Measurements from ENCODE around the gene TNFAIP3.
"Not testable (repeated sequence)": the region's sequence is repeated elsewhere in the genome, so short reads cannot be mapped to it uniquely, and the experiment has no call there.

TNFAIP3 gene

DNA sequence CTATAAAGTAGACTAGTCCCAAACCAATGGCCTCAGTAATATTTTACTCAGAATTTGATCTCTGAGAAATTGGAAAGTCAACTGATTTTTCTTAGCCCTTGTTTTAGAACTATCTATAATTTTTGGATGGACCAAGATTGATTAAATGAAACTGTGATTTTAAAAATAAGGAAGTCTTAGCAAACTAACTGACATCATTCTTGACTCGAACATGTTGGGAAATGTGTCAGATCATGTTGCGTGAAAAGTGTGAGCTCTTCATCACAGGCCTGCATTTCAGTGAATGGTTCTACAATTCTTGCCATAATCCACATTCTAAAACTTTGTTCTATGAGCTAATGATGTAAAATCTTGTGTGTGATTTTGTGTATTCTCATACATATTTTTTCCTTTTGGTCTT, 11.0 kb downstream of the TNFAIP3 start:
- no peak for DNase-seq (ENCODE audit: low read depth in 2 of 2)

DNA sequence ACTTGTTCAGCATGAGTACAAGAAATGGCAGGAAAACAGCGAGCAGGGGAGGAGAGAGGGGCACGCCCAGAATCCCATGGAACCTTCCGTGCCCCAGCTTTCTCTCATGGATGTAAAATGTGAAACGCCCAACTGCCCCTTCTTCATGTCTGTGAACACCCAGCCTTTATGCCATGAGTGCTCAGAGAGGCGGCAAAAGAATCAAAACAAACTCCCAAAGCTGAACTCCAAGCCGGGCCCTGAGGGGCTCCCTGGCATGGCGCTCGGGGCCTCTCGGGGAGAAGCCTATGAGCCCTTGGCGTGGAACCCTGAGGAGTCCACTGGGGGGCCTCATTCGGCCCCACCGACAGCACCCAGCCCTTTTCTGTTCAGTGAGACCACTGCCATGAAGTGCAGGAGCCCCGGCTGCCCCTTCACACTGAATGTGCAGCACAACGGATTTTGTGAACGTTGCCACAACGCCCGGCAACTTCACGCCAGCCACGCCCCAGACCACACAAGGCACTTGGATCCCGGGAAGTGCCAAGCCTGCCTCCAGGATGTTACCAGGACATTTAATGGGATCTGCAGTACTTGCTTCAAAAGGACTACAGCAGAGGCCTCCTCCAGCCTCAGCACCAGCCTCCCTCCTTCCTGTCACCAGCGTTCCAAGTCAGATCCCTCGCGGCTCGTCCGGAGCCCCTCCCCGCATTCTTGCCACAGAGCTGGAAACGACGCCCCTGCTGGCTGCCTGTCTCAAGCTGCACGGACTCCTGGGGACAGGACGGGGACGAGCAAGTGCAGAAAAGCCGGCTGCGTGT, 11.6 kb downstream of the TNFAIP3 start:
- no peak for DNase-seq (ENCODE audit: low read depth in 2 of 2)

GRCh38 chr6:137879299-137879698, 12.2 kb downstream of the TNFAIP3 start:
- no peak for DNase-seq (ENCODE audit: low read depth in 2 of 2)

DNA sequence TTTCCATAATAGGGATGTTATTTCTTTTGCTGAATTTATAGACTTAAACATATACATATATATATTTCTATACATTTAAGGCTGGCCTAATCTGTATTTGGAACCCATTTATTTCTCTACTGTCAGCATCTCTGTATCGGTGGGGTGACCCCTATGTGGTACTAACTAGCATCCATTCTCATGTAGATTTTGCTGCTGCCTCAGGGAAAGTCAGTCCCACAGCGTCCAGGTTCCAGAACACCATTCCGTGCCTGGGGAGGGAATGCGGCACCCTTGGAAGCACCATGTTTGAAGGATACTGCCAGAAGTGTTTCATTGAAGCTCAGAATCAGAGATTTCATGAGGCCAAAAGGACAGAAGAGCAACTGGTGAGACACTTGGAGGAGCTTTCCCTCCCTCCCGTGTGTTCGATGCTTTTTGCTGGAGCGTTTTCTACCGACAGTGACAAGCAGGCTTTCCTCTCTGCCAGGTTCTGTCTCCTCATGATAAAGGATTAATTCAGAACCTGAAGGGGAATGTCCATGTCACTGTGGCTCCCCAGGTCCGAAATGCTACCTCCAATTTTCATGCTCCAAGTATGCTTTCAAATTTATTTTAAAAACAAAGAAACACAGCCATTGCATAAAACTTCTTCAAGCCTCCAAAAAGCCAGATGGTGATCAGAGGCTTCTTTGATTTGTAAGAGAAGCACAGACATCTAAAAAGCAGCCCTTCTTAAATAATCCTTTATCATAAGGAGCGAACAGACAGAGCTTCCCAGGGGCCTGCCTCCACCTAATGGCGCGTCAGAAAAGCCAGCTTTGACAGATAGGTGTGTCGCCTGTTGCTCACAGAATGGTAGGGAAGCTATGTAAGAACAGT, 13.1 kb downstream of the TNFAIP3 start:
- DNase-seq (ENCODE audit: low read depth in 2 of 2) = no peak

DNA sequence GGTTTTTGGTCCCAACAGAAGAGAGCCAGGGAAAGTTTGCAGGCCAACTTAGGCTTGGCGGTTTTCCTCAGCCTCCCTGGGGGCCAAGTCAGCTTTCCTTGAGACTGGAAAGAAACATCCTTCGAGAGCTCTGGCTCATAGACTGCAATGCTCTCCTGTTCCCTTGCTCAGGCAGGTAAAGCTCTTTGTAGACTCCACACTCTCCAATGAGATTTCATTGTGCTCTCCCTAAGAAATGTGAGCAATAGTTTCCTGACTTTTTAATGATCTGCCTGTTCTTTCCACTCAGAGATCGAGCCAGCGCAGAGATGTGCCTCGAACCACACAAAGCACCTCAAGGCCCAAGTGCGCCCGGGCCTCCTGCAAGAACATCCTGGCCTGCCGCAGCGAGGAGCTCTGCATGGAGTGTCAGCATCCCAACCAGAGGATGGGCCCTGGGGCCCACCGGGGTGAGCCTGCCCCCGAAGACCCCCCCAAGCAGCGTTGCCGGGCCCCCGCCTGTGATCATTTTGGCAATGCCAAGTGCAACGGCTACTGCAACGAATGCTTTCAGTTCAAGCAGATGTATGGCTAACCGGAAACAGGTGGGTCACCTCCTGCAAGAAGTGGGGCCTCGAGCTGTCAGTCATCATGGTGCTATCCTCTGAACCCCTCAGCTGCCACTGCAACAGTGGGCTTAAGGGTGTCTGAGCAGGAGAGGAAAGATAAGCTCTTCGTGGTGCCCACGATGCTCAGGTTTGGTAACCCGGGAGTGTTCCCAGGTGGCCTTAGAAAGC, 13.9 kb downstream of the TNFAIP3 start:
- DNase-seq (ENCODE audit: low read depth in 2 of 2) = no peak

GRCh38 chr6:137881522-137881886, 14.4 kb downstream of the TNFAIP3 start:
- no peak for DNase-seq (ENCODE audit: low read depth in 2 of 2)

DNA sequence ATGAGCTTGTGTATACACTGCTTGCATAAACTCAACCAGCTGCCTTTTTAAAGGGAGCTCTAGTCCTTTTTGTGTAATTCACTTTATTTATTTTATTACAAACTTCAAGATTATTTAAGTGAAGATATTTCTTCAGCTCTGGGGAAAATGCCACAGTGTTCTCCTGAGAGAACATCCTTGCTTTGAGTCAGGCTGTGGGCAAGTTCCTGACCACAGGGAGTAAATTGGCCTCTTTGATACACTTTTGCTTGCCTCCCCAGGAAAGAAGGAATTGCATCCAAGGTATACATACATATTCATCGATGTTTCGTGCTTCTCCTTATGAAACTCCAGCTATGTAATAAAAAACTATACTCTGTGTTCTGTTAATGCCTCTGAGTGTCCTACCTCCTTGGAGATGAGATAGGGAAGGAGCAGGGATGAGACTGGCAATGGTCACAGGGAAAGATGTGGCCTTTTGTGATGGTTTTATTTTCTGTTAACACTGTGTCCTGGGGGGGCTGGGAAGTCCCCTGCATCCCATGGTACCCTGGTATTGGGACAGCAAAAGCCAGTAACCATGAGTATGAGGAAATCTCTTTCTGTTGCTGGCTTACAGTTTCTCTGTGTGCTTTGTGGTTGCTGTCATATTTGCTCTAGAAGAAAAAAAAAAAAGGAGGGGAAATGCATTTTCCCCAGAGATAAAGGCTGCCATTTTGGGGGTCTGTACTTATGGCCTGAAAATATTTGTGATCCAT, 15.3 kb downstream of the TNFAIP3 start:
- no peak for DNase-seq (ENCODE audit: low read depth in 2 of 2)

DNA sequence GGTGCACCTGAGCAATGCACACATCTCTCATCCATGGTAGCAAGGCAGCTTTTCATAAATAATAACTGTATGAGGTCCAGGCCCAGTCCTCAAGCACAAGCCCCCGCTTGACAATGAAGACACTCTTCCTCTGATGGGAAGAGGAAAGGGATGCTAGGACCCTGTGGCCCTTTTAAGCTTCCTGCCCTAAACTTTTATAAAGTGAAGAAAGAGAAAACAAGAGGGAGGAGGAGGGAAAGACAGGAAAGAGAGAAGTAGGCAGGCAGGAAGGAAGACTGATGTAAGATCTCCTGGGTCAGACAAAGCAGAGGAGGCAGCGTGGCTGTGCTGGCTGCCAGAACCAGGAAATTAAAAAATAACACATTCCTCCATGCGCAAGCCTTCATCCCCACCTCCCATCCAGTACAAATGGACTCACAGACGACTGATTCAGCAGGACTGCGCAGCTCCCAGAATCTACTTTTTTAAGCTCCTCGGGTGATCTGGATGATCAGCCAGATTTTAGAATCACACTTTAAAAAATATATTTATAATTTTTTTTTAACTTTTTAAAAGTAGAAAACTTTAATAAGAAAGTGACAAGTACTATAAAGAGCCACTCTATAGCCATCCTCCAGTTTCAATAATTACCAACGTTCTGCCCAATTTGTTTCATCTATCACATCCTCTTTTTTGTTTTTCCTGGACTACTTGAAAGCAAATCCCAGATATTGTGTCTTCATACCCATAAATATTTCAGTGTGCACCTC, 16.5 kb downstream of the TNFAIP3 start:
- DNase-seq (ENCODE audit: low read depth in 2 of 2) = no peak

- DNase-seq (ENCODE audit: low read depth in 2 of 2) = no peak
Observed at GRCh38 chr6:137884149-137884909, 17.3 kb downstream of the TNFAIP3 start.

DNA sequence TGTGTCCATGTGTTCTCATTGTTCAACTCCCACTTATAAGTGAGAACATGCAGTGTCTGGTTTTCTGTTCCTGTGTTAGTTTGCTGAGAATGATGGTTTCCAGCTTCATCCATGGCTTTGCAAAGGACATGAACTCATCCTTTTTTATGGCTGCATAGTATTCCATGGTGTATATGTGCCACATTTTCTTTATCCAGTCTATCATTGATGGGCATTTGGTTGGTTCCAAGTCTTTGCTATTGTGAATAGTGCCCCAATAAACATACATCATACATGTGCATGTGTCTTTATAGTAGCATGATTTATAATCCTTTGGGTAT, 17.8 kb downstream of the TNFAIP3 start:
- DNase-seq (ENCODE audit: low read depth in 2 of 2) = not testable (repeated sequence)

GRCh38 chr6:137886226-137886625, 19.2 kb downstream of the TNFAIP3 start:
- not testable (repeated sequence) for DNase-seq (ENCODE audit: low read depth in 2 of 2)

GRCh38 chr6:137890983-137891537, 24.0 kb downstream of the TNFAIP3 start:
- DNase-seq (ENCODE audit: low read depth in 2 of 2) = no peak

GRCh38 chr6:137892271-137892708, 25.2 kb downstream of the TNFAIP3 start:
- DNase-seq (ENCODE audit: low read depth in 2 of 2) = peak; percentile 76 to 77

GRCh38 chr6:137893181-137893580, 26.1 kb downstream of the TNFAIP3 start:
- no peak for DNase-seq (ENCODE audit: low read depth in 2 of 2)

DNA sequence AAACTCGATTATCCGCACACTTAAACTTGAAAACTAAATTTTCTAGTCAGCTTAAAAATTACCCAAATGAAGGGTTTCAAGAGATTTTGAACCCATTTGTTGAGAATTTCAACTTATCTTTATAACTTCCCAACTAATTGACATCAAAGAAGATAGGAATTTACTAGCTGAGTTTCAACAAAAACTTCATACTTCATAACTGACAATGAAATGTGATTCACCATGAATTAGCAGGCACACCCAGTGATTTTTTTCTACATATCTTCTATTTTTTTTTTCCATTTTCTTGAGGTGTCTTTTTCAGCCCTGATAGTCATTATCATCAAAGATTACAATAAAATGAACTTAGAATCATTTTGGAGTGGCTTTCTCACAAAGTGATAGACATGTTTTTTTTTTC, 26.7 kb downstream of the TNFAIP3 start:
- DNase-seq (ENCODE audit: low read depth in 2 of 2) = no peak

GRCh38 chr6:137894378-137894777, 27.3 kb downstream of the TNFAIP3 start:
- DNase-seq (ENCODE audit: low read depth in 2 of 2) = not testable (repeated sequence)

- DNase-seq (ENCODE audit: low read depth in 2 of 2) = peak; percentile 49 to 50
Observed at GRCh38 chr6:137894779-137895385, 27.8 kb downstream of the TNFAIP3 start.

DNA sequence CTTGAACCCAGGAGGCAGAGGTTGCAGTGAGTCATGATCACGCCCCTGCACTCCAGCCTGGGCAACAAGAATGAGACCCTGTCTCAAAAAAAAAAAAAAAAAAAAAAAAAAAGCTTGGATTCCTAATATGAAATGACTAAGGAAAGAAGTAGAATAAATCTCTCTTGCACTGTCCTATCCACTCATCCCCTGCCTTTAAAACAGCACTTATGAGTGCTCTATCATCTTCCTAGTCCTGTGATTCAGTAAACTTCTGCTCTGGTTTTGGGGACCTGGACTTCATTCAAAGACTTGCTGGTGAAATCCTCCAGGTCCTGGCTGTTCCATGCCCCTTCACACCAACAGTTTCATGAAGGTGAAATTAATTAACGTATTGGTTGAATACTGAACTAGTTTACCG, 29.6 kb downstream of the TNFAIP3 start:
- DNase-seq (ENCODE audit: low read depth in 2 of 2) = no peak

DNA sequence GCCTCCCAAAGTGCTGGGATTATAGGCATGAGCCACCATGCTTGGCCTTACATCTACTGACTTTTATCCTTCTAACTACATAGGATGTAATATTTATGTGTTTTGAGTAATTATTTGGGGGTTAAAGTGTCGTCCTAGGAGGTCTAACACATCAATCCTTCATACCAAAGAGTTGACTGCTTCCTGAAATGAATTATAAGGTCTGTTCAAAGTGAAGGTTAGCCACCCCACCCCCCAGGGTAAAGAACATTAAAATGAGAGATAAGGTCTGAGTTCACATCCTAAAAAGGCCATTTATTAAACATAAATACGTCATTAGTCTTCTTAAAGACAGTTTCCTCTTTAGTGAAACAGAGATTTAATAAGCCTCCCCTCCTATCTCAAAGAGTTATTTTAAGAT, 33.8 kb downstream of the TNFAIP3 start:
- DNase-seq (ENCODE audit: low read depth in 2 of 2) = no peak
